ENCODE results near the gene HCST.

GRCh38 chr19:35885904-35886303 lies 16.4 kb upstream of the HCST start:
- TF ChIP-seq CTCF (IDR thresholded peaks at IDR 0.05; ENCODE audit: low read depth, low read length, poor library complexity, severe bottlenecking) (no peak), EZH2phosphoT487 (IDR thresholded peaks at IDR 0.05; ENCODE audit: borderline replicate concordance, low read length) (no peak)

All from DOHH2 (cell line).